HL-60/S4 treated with phorbol 12-myristate 13-acetate at 8.2 ng/mL for 4 days and 3 days (cell line): Measurements from ENCODE around the gene EPHA2.

Source experiments
- in situ Hi-C: fragments of 300-500 bp; cut with MboI; formaldehyde crosslinking; loops from 2 replicates; pipeline ENCODE4 v1.15.0; 2022; ENCODE audit warnings: low sequenced_read_pairs

EPHA2 gene

GRCh38 chr1:16099412-16099811 lies 56.5 kb downstream of the EPHA2 start:
- in situ Hi-C loops = no loop called here

GRCh38 chr1:16095447-16095846 lies 60.4 kb downstream of the EPHA2 start:
- in situ Hi-C loops = no loop called here

GRCh38 chr1:16094453-16095158 lies 61.3 kb downstream of the EPHA2 start:
- in situ Hi-C loops = no loop called here

- in situ Hi-C loops = no loop called here
Observed at GRCh38 chr1:16093611-16094010, 62.3 kb downstream of the EPHA2 start.

- in situ Hi-C loops = no loop called here
Observed at GRCh38 chr1:16092923-16093511, 62.9 kb downstream of the EPHA2 start.

- in situ Hi-C loops = no loop called here
Observed at GRCh38 chr1:16092097-16092922, 63.6 kb downstream of the EPHA2 start.

- in situ Hi-C loops = no loop called here
Observed at GRCh38 chr1:16091296-16091695, 64.6 kb downstream of the EPHA2 start.

- in situ Hi-C loops = no loop called here
Observed at GRCh38 chr1:16090076-16090826, 65.6 kb downstream of the EPHA2 start.

GRCh38 chr1:16088996-16089395 lies 66.9 kb downstream of the EPHA2 start:
- in situ Hi-C loops = no loop called here

GRCh38 chr1:16088351-16088911 lies 67.4 kb downstream of the EPHA2 start:
- in situ Hi-C loops = no loop called here

- in situ Hi-C loops = no loop called here
Observed at GRCh38 chr1:16087733-16088132, 68.1 kb downstream of the EPHA2 start.

- in situ Hi-C loops = no loop called here
Observed at GRCh38 chr1:16085522-16085921, 70.3 kb downstream of the EPHA2 start.

- in situ Hi-C loops = loop anchor here (5.0 kb wide), 1 partner anchor 104 kb away; no protein-coding TSS in a partner anchor
Observed at GRCh38 chr1:16083486-16083885, 72.4 kb downstream of the EPHA2 start.

GRCh38 chr1:16082283-16083038 lies 73.4 kb downstream of the EPHA2 start:
- in situ Hi-C loops = loop anchor here (5.0 kb wide), 1 partner anchor 105 kb away; no protein-coding TSS in a partner anchor

- in situ Hi-C loops = loop anchor here (5.0 kb wide), 1 partner anchor 106 kb away; no protein-coding TSS in a partner anchor
Observed at GRCh38 chr1:16081636-16082035, 74.2 kb downstream of the EPHA2 start.

GRCh38 chr1:16080422-16081150 lies 75.3 kb downstream of the EPHA2 start:
- in situ Hi-C loops = loop anchor here (5.0 kb wide), 1 partner anchor 107 kb away; no protein-coding TSS in a partner anchor

- in situ Hi-C loops = no loop called here
Observed at GRCh38 chr1:16078925-16079656, 76.8 kb downstream of the EPHA2 start.
